ENCODE results near the gene NMB.

The NMB gene

GRCh38 chr15:84609818-84610525 is 48.0 kb downstream of the NMB start:
- no peak for DNase-seq (ENCODE audit: extremely low read depth, insufficient read length)
- H3K27me3 ChIP-seq (replicated peaks; ENCODE audit: control insufficient read depth, insufficient read depth, low read length), result no peaks in the 10 kb centered on the region

GRCh38 chr15:84608707-84609284 is 49.2 kb downstream of the NMB start:
- DNase-seq (ENCODE audit: extremely low read depth, insufficient read length), result no peak
- Histone ChIP-seq H3K4me3 (replicated peaks; ENCODE audit: low read depth, low read length) (no peak overlapping the region), H3K36me3 (ENCODE audit: control insufficient read depth, insufficient read depth, low read length) (peaks cover 8% of the 10 kb centered on the region), H3K27me3 (replicated peaks; ENCODE audit: control insufficient read depth, insufficient read depth, low read length) (no peaks in the 10 kb centered on the region)
- TF ChIP-seq CTCF (IDR thresholded peaks at IDR 0.05; ENCODE audit: insufficient read depth, low read length, poor library complexity, severe bottlenecking), result no peak

More at GRCh38 chr15:84609818-84610525, 48.0 kb downstream of the NMB start:
- TF ChIP-seq CTCF (IDR thresholded peaks at IDR 0.05; ENCODE audit: insufficient read depth, low read length, poor library complexity, severe bottlenecking), result no peak
- H3K4me3 ChIP-seq (replicated peaks; ENCODE audit: low read depth, low read length), result no peak overlapping the region
- H3K36me3 ChIP-seq (ENCODE audit: control insufficient read depth, insufficient read depth, low read length), result peaks cover 8% of the 10 kb centered on the region

- no peak for DNase-seq (ENCODE audit: extremely low read depth, insufficient read length)
- H3K27me3 ChIP-seq (replicated peaks; ENCODE audit: control insufficient read depth, insufficient read depth, low read length), result no peaks in the 10 kb centered on the region
- peaks cover 8% of the 10 kb centered on the region for H3K36me3 ChIP-seq (ENCODE audit: control insufficient read depth, insufficient read depth, low read length)
- no peak overlapping the region for H3K4me3 ChIP-seq (replicated peaks; ENCODE audit: low read depth, low read length)
- TF ChIP-seq CTCF (IDR thresholded peaks at IDR 0.05; ENCODE audit: insufficient read depth, low read length, poor library complexity, severe bottlenecking), result no peak
Measured at GRCh38 chr15:84606653-84607120, 51.3 kb downstream of the NMB start.

- no peak for TF ChIP-seq CTCF (IDR thresholded peaks at IDR 0.05; ENCODE audit: insufficient read depth, low read length, poor library complexity, severe bottlenecking)
- Histone ChIP-seq H3K36me3 (ENCODE audit: control insufficient read depth, insufficient read depth, low read length) (peaks cover 8% of the 10 kb centered on the region), H3K27me3 (replicated peaks; ENCODE audit: control insufficient read depth, insufficient read depth, low read length) (no peaks in the 10 kb centered on the region), H3K4me3 (replicated peaks; ENCODE audit: low read depth, low read length) (peak overlapping the region; percentile 41)
- DNase-seq (ENCODE audit: extremely low read depth, insufficient read length), result no peak
Measured at GRCh38 chr15:84605554-84605882, 52.5 kb downstream of the NMB start.

Data from GM06990 (cell line).